WI38 (cell line): Measurements from ENCODE around the gene ZFP57.

Experiments used
- H3K4me3 ChIP-seq: 2 replicates; pipeline ENCODE4 v1.5.1; 2011; ENCODE audit warnings: low read depth, mild to moderate bottlenecking, control low read depth, low read length
- CTCF ChIP-seq: IDR thresholded peaks from 2 replicates; pipeline ENCODE4 v1.5.1; 2012; ENCODE audit warnings: low read depth, mild to moderate bottlenecking, control low read depth, low read length

ZFP57 gene

GRCh38 chr6:29680904-29681303 lies at the start of gene ZFP57:
Gene ZFP57 (minus strand): TSS chr6:29681152. CDS start chr6:29677003, 4,149 bp downstream.
- H3K4me3 ChIP-seq, result no peak within 1 kb of the TSS
- TF ChIP-seq CTCF, result no peak

GRCh38 chr6:29730575-29731126 lies 49.7 kb upstream of the ZFP57 start:
- no peak for TF ChIP-seq CTCF

GRCh38 chr6:29729774-29730328 lies 48.9 kb upstream of the ZFP57 start:
- no peak overlapping the region for H3K4me3 ChIP-seq
- TF ChIP-seq CTCF, result no peak

More at GRCh38 chr6:29730575-29731126, 49.7 kb upstream of the ZFP57 start:
- no peak overlapping the region for H3K4me3 ChIP-seq

- TF ChIP-seq CTCF, result no peak
- H3K4me3 ChIP-seq, result no peak overlapping the region
These were observed 47.9 kb upstream of the ZFP57 start for GRCh38 chr6:29728875-29729270.

GRCh38 chr6:29728173-29728874 lies 47.4 kb upstream of the ZFP57 start:
- TF ChIP-seq CTCF, result no peak
- H3K4me3 ChIP-seq, result no peak overlapping the region

GRCh38 chr6:29727637-29728036 lies 46.7 kb upstream of the ZFP57 start:
- TF ChIP-seq CTCF, result no peak
- H3K4me3 ChIP-seq, result no peak overlapping the region

GRCh38 chr6:29726571-29727194 lies 45.7 kb upstream of the ZFP57 start:
- no peak overlapping the region for H3K4me3 ChIP-seq
- no peak for TF ChIP-seq CTCF
